Measurements from ENCODE around the gene SSB. TPM values are rescaled to one million over a fixed set of nuclear protein-coding genes. Genes with fewer than 3 reads are reported as not detected.

SSB gene
- total and polyA plus RNA-seq, 2 of the 13 experiments (the other 11 are each of a cell fraction or from before 2014, with no cell fraction given): 109 to 208 TPM

DNA sequence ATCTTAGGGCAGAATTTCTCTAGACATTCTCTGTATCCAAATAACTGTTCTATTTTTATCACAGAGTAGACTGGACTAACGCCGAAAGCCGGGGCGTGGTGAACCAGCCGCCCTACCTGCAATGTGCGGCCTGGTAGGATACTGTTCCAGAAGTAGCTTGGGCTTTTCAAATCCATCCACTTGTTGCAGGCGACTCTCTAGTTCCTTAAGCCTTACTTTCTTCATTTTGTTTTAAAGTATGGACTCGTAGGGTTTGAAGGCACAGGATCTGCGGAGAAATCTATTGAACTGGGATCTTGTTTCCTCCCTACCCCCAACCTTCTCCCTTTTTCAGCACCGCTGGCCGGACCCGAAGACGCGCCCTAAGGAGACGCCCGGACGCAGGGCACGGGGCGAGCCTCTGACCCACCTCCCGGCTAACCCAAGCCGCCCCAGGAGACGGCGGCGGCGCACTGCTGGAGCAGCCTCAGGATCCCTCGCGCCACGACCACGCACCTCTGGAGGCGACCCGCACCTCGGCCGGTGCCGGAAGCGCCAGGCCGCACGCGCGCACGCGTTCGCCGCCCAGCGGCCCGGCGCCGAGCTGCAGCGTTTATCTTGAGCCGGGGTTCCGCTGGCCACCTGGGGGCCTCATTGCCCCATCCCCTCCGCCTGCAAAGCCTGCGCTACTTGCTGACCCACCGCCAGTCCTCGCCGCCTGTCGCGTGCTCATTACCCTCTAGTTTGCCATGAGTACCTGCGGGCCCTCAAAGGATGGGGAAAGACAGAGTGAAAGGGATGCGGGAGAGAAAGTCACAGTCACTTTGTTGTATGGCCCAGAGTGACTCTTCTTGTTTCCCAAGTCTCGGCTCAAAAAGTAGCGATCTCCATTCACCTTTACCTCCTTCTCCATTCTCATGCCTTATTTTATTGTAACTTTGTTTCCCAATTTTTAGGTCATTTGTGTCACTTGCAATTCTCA is 26.0 kb downstream of the SSB start, which contains the start of gene METTL5 (continued):
- peak; percentile 99 for TF ChIP-seq ZNF547 (CRISPR knock-in tag; IDR thresholded peaks at IDR 0.05)
- TF ChIP-seq ZNF747 (CRISPR knock-in tag; IDR thresholded peaks at IDR 0.05; ENCODE audit: borderline replicate concordance): peak; percentile 87; the same call in 1 of the 2 replicates
- peak; percentile 84; the same call in 1 of the 2 replicates for TF ChIP-seq ZNF589 (CRISPR knock-in tag; conservative IDR thresholded peaks at IDR 0.05)
- TF ChIP-seq ZNF552 (CRISPR knock-in tag; IDR thresholded peaks at IDR 0.05; ENCODE audit: borderline replicate concordance): peak; percentile 75; the same call in 1 of the 2 replicates
- TF ChIP-seq, protein P1, sequence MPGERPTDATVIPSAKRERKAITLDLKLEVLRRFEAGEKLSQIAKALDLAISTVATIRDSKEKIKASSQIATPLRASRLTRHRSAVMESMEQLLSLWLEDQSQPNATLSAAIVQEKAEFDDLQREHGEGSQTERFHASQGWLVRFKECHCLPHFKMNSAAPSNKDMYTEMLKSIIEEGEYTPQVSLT (CRISPR knock-in tag; IDR thresholded peaks at IDR 0.05; ENCODE audit: borderline replicate concordance, low read depth): peak; percentile 68
- peak; percentile 77; the same call in 1 of the 2 replicates for TF ChIP-seq ZNF761 (CRISPR knock-in tag; conservative IDR thresholded peaks at IDR 0.05)
- TF ChIP-seq, protein P2, sequence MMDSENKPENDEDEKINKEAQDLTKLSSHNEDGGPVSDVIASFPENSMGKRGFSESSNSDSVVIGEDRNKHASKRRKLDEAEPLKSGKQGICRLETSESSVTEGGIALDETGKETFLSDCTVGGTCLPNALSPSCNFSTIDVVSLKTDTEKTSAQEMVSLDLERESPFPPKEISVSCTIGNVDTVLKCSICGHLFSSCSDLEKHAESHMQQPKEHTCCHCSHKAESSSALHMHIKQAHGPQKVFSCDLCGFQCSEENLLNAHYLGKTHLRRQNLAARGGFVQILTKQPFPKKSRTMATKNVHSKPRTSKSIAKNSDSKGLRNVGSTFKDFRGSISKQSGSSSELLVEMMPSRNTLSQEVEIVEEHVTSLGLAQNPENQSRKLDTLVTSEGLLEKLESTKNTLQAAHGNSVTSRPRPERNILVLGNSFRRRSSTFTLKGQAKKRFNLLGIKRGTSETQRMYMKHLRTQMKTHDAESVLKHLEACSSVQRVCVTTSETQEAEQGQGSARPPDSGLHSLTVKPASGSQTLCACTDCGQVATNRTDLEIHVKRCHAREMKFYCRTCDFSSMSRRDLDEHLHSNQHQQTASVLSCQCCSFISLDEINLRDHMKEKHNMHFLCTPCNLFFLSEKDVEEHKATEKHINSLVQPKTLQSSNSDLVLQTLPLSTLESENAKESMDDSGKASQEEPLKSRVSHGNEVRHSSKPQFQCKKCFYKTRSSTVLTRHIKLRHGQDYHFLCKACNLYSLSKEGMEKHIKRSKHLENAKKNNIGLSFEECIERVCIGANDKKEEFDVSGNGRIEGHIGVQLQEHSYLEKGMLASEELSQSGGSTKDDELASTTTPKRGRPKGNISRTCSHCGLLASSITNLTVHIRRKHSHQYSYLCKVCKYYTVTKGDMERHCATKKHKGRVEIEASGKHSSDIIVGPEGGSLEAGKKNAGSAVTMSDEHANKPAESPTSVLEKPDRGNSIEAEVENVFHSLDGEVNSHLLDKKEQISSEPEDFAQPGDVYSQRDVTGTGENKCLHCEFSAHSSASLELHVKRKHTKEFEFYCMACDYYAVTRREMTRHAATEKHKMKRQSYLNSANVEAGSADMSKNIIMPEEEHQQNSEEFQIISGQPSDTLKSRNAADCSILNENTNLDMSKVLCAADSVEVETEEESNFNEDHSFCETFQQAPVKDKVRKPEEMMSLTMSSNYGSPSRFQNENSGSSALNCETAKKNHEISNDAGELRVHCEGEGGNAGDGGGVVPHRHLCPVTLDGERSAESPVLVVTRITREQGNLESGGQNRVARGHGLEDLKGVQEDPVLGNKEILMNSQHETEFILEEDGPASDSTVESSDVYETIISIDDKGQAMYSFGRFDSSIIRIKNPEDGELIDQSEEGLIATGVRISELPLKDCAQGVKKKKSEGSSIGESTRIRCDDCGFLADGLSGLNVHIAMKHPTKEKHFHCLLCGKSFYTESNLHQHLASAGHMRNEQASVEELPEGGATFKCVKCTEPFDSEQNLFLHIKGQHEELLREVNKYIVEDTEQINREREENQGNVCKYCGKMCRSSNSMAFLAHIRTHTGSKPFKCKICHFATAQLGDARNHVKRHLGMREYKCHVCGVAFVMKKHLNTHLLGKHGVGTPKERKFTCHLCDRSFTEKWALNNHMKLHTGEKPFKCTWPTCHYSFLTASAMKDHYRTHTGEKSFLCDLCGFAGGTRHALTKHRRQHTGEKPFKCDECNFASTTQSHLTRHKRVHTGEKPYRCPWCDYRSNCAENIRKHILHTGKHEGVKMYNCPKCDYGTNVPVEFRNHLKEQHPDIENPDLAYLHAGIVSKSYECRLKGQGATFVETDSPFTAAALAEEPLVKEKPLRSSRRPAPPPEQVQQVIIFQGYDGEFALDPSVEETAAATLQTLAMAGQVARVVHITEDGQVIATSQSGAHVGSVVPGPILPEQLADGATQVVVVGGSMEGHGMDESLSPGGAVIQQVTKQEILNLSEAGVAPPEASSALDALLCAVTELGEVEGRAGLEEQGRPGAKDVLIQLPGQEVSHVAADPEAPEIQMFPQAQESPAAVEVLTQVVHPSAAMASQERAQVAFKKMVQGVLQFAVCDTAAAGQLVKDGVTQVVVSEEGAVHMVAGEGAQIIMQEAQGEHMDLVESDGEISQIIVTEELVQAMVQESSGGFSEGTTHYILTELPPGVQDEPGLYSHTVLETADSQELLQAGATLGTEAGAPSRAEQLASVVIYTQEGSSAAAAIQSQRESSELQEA (CRISPR knock-in tag; IDR thresholded peaks at IDR 0.05; ENCODE audit: not compliant biosample characterization): peak; percentile 88
- peak; percentile 84 to 98 for TF ChIP-seq POLR2A (IDR thresholded peaks at IDR 0.05; ENCODE audit: insufficient read depth in 1 of 2, low read depth in 2 of 2, low read length in 2 of 2)
- TF ChIP-seq, protein P3, sequence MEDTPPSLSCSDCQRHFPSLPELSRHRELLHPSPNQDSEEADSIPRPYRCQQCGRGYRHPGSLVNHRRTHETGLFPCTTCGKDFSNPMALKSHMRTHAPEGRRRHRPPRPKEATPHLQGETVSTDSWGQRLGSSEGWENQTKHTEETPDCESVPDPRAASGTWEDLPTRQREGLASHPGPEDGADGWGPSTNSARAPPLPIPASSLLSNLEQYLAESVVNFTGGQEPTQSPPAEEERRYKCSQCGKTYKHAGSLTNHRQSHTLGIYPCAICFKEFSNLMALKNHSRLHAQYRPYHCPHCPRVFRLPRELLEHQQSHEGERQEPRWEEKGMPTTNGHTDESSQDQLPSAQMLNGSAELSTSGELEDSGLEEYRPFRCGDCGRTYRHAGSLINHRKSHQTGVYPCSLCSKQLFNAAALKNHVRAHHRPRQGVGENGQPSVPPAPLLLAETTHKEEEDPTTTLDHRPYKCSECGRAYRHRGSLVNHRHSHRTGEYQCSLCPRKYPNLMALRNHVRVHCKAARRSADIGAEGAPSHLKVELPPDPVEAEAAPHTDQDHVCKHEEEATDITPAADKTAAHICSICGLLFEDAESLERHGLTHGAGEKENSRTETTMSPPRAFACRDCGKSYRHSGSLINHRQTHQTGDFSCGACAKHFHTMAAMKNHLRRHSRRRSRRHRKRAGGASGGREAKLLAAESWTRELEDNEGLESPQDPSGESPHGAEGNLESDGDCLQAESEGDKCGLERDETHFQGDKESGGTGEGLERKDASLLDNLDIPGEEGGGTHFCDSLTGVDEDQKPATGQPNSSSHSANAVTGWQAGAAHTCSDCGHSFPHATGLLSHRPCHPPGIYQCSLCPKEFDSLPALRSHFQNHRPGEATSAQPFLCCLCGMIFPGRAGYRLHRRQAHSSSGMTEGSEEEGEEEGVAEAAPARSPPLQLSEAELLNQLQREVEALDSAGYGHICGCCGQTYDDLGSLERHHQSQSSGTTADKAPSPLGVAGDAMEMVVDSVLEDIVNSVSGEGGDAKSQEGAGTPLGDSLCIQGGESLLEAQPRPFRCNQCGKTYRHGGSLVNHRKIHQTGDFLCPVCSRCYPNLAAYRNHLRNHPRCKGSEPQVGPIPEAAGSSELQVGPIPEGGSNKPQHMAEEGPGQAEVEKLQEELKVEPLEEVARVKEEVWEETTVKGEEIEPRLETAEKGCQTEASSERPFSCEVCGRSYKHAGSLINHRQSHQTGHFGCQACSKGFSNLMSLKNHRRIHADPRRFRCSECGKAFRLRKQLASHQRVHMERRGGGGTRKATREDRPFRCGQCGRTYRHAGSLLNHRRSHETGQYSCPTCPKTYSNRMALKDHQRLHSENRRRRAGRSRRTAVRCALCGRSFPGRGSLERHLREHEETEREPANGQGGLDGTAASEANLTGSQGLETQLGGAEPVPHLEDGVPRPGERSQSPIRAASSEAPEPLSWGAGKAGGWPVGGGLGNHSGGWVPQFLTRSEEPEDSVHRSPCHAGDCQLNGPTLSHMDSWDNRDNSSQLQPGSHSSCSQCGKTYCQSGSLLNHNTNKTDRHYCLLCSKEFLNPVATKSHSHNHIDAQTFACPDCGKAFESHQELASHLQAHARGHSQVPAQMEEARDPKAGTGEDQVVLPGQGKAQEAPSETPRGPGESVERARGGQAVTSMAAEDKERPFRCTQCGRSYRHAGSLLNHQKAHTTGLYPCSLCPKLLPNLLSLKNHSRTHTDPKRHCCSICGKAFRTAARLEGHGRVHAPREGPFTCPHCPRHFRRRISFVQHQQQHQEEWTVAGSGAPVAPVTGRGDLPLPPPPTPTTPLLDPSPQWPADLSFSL (CRISPR knock-in tag; IDR thresholded peaks at IDR 0.05): no peak
- TF ChIP-seq ZNF629 (CRISPR knock-in tag; conservative IDR thresholded peaks at IDR 0.05): peak; percentile 74

All from HepG2 (cell line).